Panc1 (cell line): Measurements from ENCODE around the gene EYA2. TPM values are rescaled to one million over a fixed set of nuclear protein-coding genes. Genes with fewer than 3 reads are reported as not detected.

Source experiments
- ATAC-seq: fragments of 200-7000 bp; cut with Tn5 transposase; 2 replicates; pipeline ENCODE4 v1.9.1; 2020; ENCODE audit warnings: mild to moderate bottlenecking, moderate library complexity
- BruUV-seq: library from RNA; stranded (reverse); fragments of 400-500 nt; replicated peaks from 2 replicates; lab custom pipeline; 2021; lab: Mats Ljungman, UMichigan
- CTCF ChIA-PET: fragments of 300-600 bp; sonication (Branson Sonifier 250); formaldehyde crosslinking; loops from one replicate; lab custom pipeline; 2022; ENCODE audit warnings: antibody characterized with exemption; lab: Charles Lee
- POLR2A ChIA-PET: fragments of 300-600 bp; sonication (Branson Sonifier 250); formaldehyde crosslinking; loops from one replicate; lab custom pipeline; 2022; ENCODE audit warnings: antibody characterized with exemption; lab: Charles Lee
- DNase-seq: peaks from one replicate; pipeline ENCODE4 v3.0.0-alpha.2; 2010; ENCODE audit warnings: low read depth, low spot score
- H3K27ac ChIP-seq: 2 replicates; pipeline ENCODE4 v1.5.1; 2011; ENCODE audit warnings: mild to moderate bottlenecking, low read length, inconsistent platforms
- H3K27me3 ChIP-seq: fragments of 200-500 bp; sonication (Bioruptor generic); 2 replicates; pipeline ENCODE4 v1.6.0; 2014; ENCODE audit warnings: low read length, inconsistent platforms; ENCODE audit not compliant: control insufficient read depth, insufficient read depth
- H3K36me3 ChIP-seq: fragments of 200-500 bp; sonication (Bioruptor generic); 2 replicates; pipeline ENCODE4 v1.5.1; 2014; ENCODE audit warnings: inconsistent platforms, mild to moderate bottlenecking, low read length, moderate library complexity; ENCODE audit not compliant: control insufficient read depth, insufficient read depth
- H3K4me1 ChIP-seq: 2 replicates; pipeline ENCODE4 v1.5.1; 2011; ENCODE audit warnings: inconsistent platforms, mild to moderate bottlenecking, low read length, moderate library complexity; ENCODE audit not compliant: control insufficient read depth, insufficient read depth
- H3K4me3 ChIP-seq, 2 experiments: 2 replicates each; pipeline ENCODE4 v1.5.1; 2011 to 2012; ENCODE audit warnings: low read depth in 2 of 2, low read length in 2 of 2, mild to moderate bottlenecking in 2 of 2, inconsistent platforms in 1 of 2, moderate library complexity in 1 of 2
- H3K9me3 ChIP-seq: fragments of 200-500 bp; sonication (Bioruptor generic); 2 replicates; pipeline ENCODE4 v1.5.1; 2014; ENCODE audit warnings: low read depth, mild to moderate bottlenecking, inconsistent platforms, low read length, moderate library complexity; ENCODE audit not compliant: control insufficient read depth, insufficient read depth
- CTCF ChIP-seq: fragments of 450-650 bp; IDR thresholded peaks from 2 replicates; pipeline ENCODE4 v1.5.1; 2017; ENCODE audit warnings: mild to moderate bottlenecking
- POLR2AphosphoS5 ChIP-seq: IDR thresholded peaks from 2 replicates; pipeline ENCODE4 v1.6.1; 2012; ENCODE audit warnings: mild to moderate bottlenecking, low read depth, low read length, moderate library complexity
- SIN3A ChIP-seq: IDR thresholded peaks from 2 replicates; pipeline ENCODE4 v1.6.1; 2012; ENCODE audit warnings: low read depth, mild to moderate bottlenecking, low read length, moderate library complexity, borderline replicate concordance; ENCODE audit not compliant: insufficient read depth
- TCF7L2 ChIP-seq: IDR thresholded peaks from 2 replicates; pipeline ENCODE4 v1.6.1; 2011; ENCODE audit warnings: mild to moderate bottlenecking, low read depth, low read length, inconsistent platforms
- in situ Hi-C: cut with HindIII; loops from 2 replicates; pipeline ENCODE4 v1.10.0; 2016; ENCODE audit warnings: low sequenced_read_pairs, low pct_unique_long_range_greater_than_20kb
- intact Hi-C: fragments of 100-400 bp; cut with micrococcal nuclease; formaldehyde crosslinking; loops from one replicate; pipeline ENCODE4 v1.10.0; 2022; ENCODE audit not compliant: unreplicated experiment
- total RNA-seq: library from RNA; stranded (reverse); gene quantifications from one replicate; pipeline ENCODE4 v1.2.1, GENCODE V29; 2021; ENCODE audit not compliant: unreplicated experiment
- TF ChIP-seq, protein P1 (sequence below), 2 experiments: IDR thresholded peaks; 2 replicates each; pipeline ENCODE4 v1.6.1; 2011 to 2012; ENCODE audit warnings: low read depth in 2 of 2, control low read depth in 1 of 2, low read length in 1 of 2, mild to moderate bottlenecking in 1 of 2, moderate library complexity in 1 of 2; ENCODE audit not compliant: insufficient read depth in 1 of 2

The EYA2 gene
- total RNA-seq, 1 experiment from 2014 or later, result 1.9 TPM

GRCh38 chr20:47007826-47008655 lies 113.4 kb downstream of the EYA2 start:
- in situ Hi-C loops, result no loop called here

GRCh38 chr20:47008842-47009518 lies 114.3 kb downstream of the EYA2 start:
- intact Hi-C loops (no loop called here), in situ Hi-C loops (no loop called here)
- DNase-seq (no peak), ATAC-seq (no peak)
- Histone ChIP-seq H3K27ac (no peak overlapping the region), H3K36me3 (no peaks in the 10 kb centered on the region), H3K27me3 (no peaks in the 10 kb centered on the region), H3K4me3 (no peak overlapping the region), H3K4me1 (no peaks in the 10 kb centered on the region), H3K9me3 (no peaks in the 10 kb centered on the region)
- POLR2A ChIA-PET, result no interaction called here
- CTCF ChIA-PET, result no interaction called here
- BruUV-seq, result no TSS peak
- TF ChIP-seq SIN3A (no peak), TCF7L2 (no peak), CTCF (no peak), POLR2AphosphoS5 (no peak)

More at GRCh38 chr20:47007826-47008655, 113.4 kb downstream of the EYA2 start:
- no peak overlapping the region for H3K27ac ChIP-seq
- POLR2A ChIA-PET, result no interaction called here
- intact Hi-C loops, result no loop called here
- H3K4me3 ChIP-seq, result no peak overlapping the region
- H3K36me3 ChIP-seq, result no peaks in the 10 kb centered on the region
- TF ChIP-seq CTCF (no peak), SIN3A (no peak)
- TF ChIP-seq, protein P1, sequence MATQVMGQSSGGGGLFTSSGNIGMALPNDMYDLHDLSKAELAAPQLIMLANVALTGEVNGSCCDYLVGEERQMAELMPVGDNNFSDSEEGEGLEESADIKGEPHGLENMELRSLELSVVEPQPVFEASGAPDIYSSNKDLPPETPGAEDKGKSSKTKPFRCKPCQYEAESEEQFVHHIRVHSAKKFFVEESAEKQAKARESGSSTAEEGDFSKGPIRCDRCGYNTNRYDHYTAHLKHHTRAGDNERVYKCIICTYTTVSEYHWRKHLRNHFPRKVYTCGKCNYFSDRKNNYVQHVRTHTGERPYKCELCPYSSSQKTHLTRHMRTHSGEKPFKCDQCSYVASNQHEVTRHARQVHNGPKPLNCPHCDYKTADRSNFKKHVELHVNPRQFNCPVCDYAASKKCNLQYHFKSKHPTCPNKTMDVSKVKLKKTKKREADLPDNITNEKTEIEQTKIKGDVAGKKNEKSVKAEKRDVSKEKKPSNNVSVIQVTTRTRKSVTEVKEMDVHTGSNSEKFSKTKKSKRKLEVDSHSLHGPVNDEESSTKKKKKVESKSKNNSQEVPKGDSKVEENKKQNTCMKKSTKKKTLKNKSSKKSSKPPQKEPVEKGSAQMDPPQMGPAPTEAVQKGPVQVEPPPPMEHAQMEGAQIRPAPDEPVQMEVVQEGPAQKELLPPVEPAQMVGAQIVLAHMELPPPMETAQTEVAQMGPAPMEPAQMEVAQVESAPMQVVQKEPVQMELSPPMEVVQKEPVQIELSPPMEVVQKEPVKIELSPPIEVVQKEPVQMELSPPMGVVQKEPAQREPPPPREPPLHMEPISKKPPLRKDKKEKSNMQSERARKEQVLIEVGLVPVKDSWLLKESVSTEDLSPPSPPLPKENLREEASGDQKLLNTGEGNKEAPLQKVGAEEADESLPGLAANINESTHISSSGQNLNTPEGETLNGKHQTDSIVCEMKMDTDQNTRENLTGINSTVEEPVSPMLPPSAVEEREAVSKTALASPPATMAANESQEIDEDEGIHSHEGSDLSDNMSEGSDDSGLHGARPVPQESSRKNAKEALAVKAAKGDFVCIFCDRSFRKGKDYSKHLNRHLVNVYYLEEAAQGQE (IDR thresholded peaks at IDR 0.05; ENCODE audit: insufficient read depth in 1 of 2, low read depth in 2 of 2, low read length in 1 of 2), result no peak
- no peaks in the 10 kb centered on the region for H3K27me3 ChIP-seq
- CTCF ChIA-PET, result no interaction called here
- no peak for ATAC-seq
- no peaks in the 10 kb centered on the region for H3K9me3 ChIP-seq
- H3K4me1 ChIP-seq, result no peaks in the 10 kb centered on the region
- DNase-seq, result no peak
- no TSS peak for BruUV-seq
